ENCODE data around the gene EPHB3.

EPHB3 gene

GRCh38 chr3:184531626-184532280, 29.8 kb upstream of the EPHB3 start:
- H3K9ac ChIP-seq, result no peak overlapping the region
- no peaks in the 10 kb centered on the region for H3K27me3 ChIP-seq (ENCODE audit: control insufficient read depth, insufficient read depth, low read length)
- H3K36me3 ChIP-seq (ENCODE audit: control insufficient read depth, insufficient read depth, low read length), result no peaks in the 10 kb centered on the region
- TF ChIP-seq CTCF (IDR thresholded peaks at IDR 0.05), result no peak
- no peaks in the 10 kb centered on the region for H3K9me3 ChIP-seq (ENCODE audit: control insufficient read depth, low read length)
- no peak overlapping the region for H3K27ac ChIP-seq
- H2AFZ ChIP-seq, result no peak overlapping the region
- H3K4me3 ChIP-seq (ENCODE audit: low read depth, low read length), result no peak overlapping the region
- H3K79me2 ChIP-seq, result no peaks in the 10 kb centered on the region
- H3K4me1 ChIP-seq, result no peaks in the 10 kb centered on the region
- H3K4me2 ChIP-seq (ENCODE audit: low read length), result no peak overlapping the region

GRCh38 chr3:184532940-184533732, 28.4 kb upstream of the EPHB3 start:
- Histone ChIP-seq H3K79me2 (no peaks in the 10 kb centered on the region), H3K36me3 (ENCODE audit: control insufficient read depth, insufficient read depth, low read length) (no peaks in the 10 kb centered on the region), H3K4me1 (no peaks in the 10 kb centered on the region), H3K4me2 (ENCODE audit: low read length) (no peak overlapping the region), H3K9me3 (ENCODE audit: control insufficient read depth, low read length) (no peaks in the 10 kb centered on the region), H3K4me3 (ENCODE audit: low read depth, low read length) (no peak overlapping the region), H2AFZ (no peak overlapping the region), H3K9ac (no peak overlapping the region), H3K27me3 (ENCODE audit: control insufficient read depth, insufficient read depth, low read length) (no peaks in the 10 kb centered on the region), H3K27ac (no peak overlapping the region)
- no peak for TF ChIP-seq CTCF (IDR thresholded peaks at IDR 0.05)

- H3K27ac ChIP-seq, result no peak overlapping the region
- H2AFZ ChIP-seq, result no peak overlapping the region
- no peaks in the 10 kb centered on the region for H3K9me3 ChIP-seq (ENCODE audit: control insufficient read depth, low read length)
- TF ChIP-seq CTCF (IDR thresholded peaks at IDR 0.05), result no peak
- H3K4me3 ChIP-seq (ENCODE audit: low read depth, low read length), result no peak overlapping the region
- no peak overlapping the region for H3K4me2 ChIP-seq (ENCODE audit: low read length)
- no peaks in the 10 kb centered on the region for H3K4me1 ChIP-seq
- no peaks in the 10 kb centered on the region for H3K27me3 ChIP-seq (ENCODE audit: control insufficient read depth, insufficient read depth, low read length)
- H3K36me3 ChIP-seq (ENCODE audit: control insufficient read depth, insufficient read depth, low read length), result no peaks in the 10 kb centered on the region
- H3K79me2 ChIP-seq, result no peaks in the 10 kb centered on the region
- H3K9ac ChIP-seq, result no peak overlapping the region
Observed at GRCh38 chr3:184537885-184538665, 23.5 kb upstream of the EPHB3 start.

- Histone ChIP-seq H3K4me2 (ENCODE audit: low read length) (no peak overlapping the region), H3K9ac (no peak overlapping the region), H3K27me3 (ENCODE audit: control insufficient read depth, insufficient read depth, low read length) (no peaks in the 10 kb centered on the region), H3K27ac (no peak overlapping the region), H3K9me3 (ENCODE audit: control insufficient read depth, low read length) (no peaks in the 10 kb centered on the region), H3K4me1 (peaks cover 3% of the 10 kb centered on the region), H3K79me2 (no peaks in the 10 kb centered on the region), H3K4me3 (ENCODE audit: low read depth, low read length) (no peak overlapping the region), H3K36me3 (ENCODE audit: control insufficient read depth, insufficient read depth, low read length) (no peaks in the 10 kb centered on the region), H2AFZ (no peak overlapping the region)
- no peak for TF ChIP-seq CTCF (IDR thresholded peaks at IDR 0.05)
Observed at GRCh38 chr3:184538666-184539431, 22.7 kb upstream of the EPHB3 start.

All from parathyroid adenoma (tissue), 2 donors.